Loucy (cell line): ENCODE data around the gene MBD3L1.

Experiments used
- CTCF ChIP-seq: fragments of 200-600 bp; sonication (generic); conservative IDR thresholded peaks from 2 replicates; pipeline ENCODE4 v1.5.1; 2014; ENCODE audit warnings: mild to moderate bottlenecking, antibody characterized with exemption, low read length
- EZH2phosphoT487 ChIP-seq: fragments of 200-600 bp; IDR thresholded peaks from 2 replicates; pipeline ENCODE4 v1.6.1; 2018; ENCODE audit warnings: antibody characterized with exemption, mild to moderate bottlenecking, moderate library complexity, borderline replicate concordance

GRCh38 chr19:8794823-8795222 is 37.4 kb upstream of the MBD3L1 start:
- TF ChIP-seq CTCF = no peak
- no peak for TF ChIP-seq EZH2phosphoT487
